SK-N-DZ (cell line): ENCODE measurements around the gene DDX25.

Experiments used
- DNase-seq: peaks from one replicate; pipeline ENCODE4 v3.0.0-alpha.2; 2015; ENCODE audit warnings: low spot score

Gene DDX25

GRCh38 chr11:125974284-125974683, 70.0 kb downstream of the DDX25 start:
- no peak for DNase-seq

GRCh38 chr11:125975634-125976033, 71.3 kb downstream of the DDX25 start:
- no peak for DNase-seq

- DNase-seq, result no peak
These were observed 71.8 kb downstream of the DDX25 start for GRCh38 chr11:125976156-125976555.

- DNase-seq, result no peak
These were observed 73.0 kb downstream of the DDX25 start for GRCh38 chr11:125977333-125977732.

- DNase-seq, result no peak
These were observed 73.9 kb downstream of the DDX25 start for GRCh38 chr11:125978181-125978716.
